H9 (cell line): Measurements from ENCODE around the gene PIM2. TPM values are rescaled to one million over a fixed set of nuclear protein-coding genes. Genes with fewer than 3 reads are reported as not detected.

Experiments
- DNase-seq: peaks from one replicate; pipeline ENCODE4 v3.0.0-alpha.2; 2017
- H2AFZ ChIP-seq: one replicate; pipeline ENCODE4 v1.6.1; 2013; ENCODE audit warnings: mild to moderate bottlenecking, low read length, control low read depth, moderate library complexity
- H2AK5ac ChIP-seq: 2 replicates; pipeline ENCODE4 v1.6.1; 2013; ENCODE audit warnings: low read length, control low read depth, mixed read lengths; ENCODE audit not compliant: insufficient read length
- H2BK120ac ChIP-seq: one replicate; pipeline ENCODE4 v1.6.1; 2013; ENCODE audit warnings: low read depth, mild to moderate bottlenecking, low read length, control low read depth, inconsistent platforms; ENCODE audit not compliant: poor library complexity, severe bottlenecking
- H2BK12ac ChIP-seq: 2 replicates; pipeline ENCODE4 v1.6.1; 2013; ENCODE audit warnings: low read length, control low read depth, mixed read lengths, low read depth; ENCODE audit not compliant: insufficient read length
- H2BK15ac ChIP-seq: 2 replicates; pipeline ENCODE4 v1.6.1; 2013; ENCODE audit warnings: low read depth, low read length, control low read depth
- H2BK20ac ChIP-seq: one replicate; pipeline ENCODE4 v1.6.1; 2013; ENCODE audit warnings: low read depth, mild to moderate bottlenecking, low read length, control low read depth, inconsistent platforms; ENCODE audit not compliant: poor library complexity, severe bottlenecking
- H2BK5ac ChIP-seq: 2 replicates; pipeline ENCODE4 v1.6.1; 2013; ENCODE audit warnings: low read length, control low read depth, mixed read lengths; ENCODE audit not compliant: insufficient read length
- H3K14ac ChIP-seq: 2 replicates; pipeline ENCODE4 v1.6.1; 2013; ENCODE audit warnings: low read length, control low read depth; ENCODE audit not compliant: insufficient read depth
- H3K18ac ChIP-seq: 2 replicates; pipeline ENCODE4 v1.6.1; 2013; ENCODE audit warnings: low read depth, mild to moderate bottlenecking, mixed read lengths, low read length, control low read depth; ENCODE audit not compliant: insufficient read length
- H3K23ac ChIP-seq: 2 replicates; pipeline ENCODE4 v1.6.1; 2013; ENCODE audit warnings: low read length, control low read depth, mixed read lengths, low read depth; ENCODE audit not compliant: insufficient read length
- H3K23me2 ChIP-seq: 2 replicates; pipeline ENCODE4 v1.6.1; 2013; ENCODE audit warnings: low read depth, mild to moderate bottlenecking, mixed read lengths, low read length, control low read depth; ENCODE audit not compliant: insufficient read length, poor library complexity, severe bottlenecking
- H3K27ac ChIP-seq: 2 replicates; pipeline ENCODE4 v1.5.1; 2013; ENCODE audit warnings: low read length, control low read depth, mixed read lengths, low read depth; ENCODE audit not compliant: insufficient read length
- H3K27me3 ChIP-seq: 2 replicates; pipeline ENCODE4 v1.6.1; 2013; ENCODE audit warnings: low read length, control low read depth, inconsistent platforms; ENCODE audit not compliant: insufficient read depth
- H3K4ac ChIP-seq: 2 replicates; pipeline ENCODE4 v1.6.1; 2013; ENCODE audit warnings: low read depth, mild to moderate bottlenecking, control low read depth, inconsistent platforms, low read length, moderate library complexity
- H3K4me1 ChIP-seq: 2 replicates; pipeline ENCODE4 v1.6.1; 2013; ENCODE audit warnings: low read length, control low read depth, inconsistent platforms; ENCODE audit not compliant: insufficient read depth
- H3K4me2 ChIP-seq: 2 replicates; pipeline ENCODE4 v1.6.1; 2013; ENCODE audit warnings: low read length, control low read depth, mixed read lengths; ENCODE audit not compliant: insufficient read length, insufficient read depth
- H3K56ac ChIP-seq: 2 replicates; pipeline ENCODE4 v1.6.1; 2013; ENCODE audit warnings: low read depth, mild to moderate bottlenecking, mixed read lengths, low read length, control low read depth; ENCODE audit not compliant: insufficient read length
- H3K79me1 ChIP-seq: 2 replicates; pipeline ENCODE4 v1.6.1; 2013; ENCODE audit warnings: low read depth, mild to moderate bottlenecking, moderate library complexity, low read length, control low read depth, inconsistent platforms; ENCODE audit not compliant: insufficient read depth, poor library complexity, severe bottlenecking
- H3K79me2 ChIP-seq: 2 replicates; pipeline ENCODE4 v1.6.1; 2013; ENCODE audit warnings: low read length, control low read depth, inconsistent platforms; ENCODE audit not compliant: insufficient read depth
- H3K9ac ChIP-seq: 2 replicates; pipeline ENCODE4 v1.6.1; 2013; ENCODE audit warnings: low read length, control low read depth, mixed read lengths; ENCODE audit not compliant: insufficient read length; ENCODE audit errors: extremely low read depth
- H3K9me3 ChIP-seq: one replicate; pipeline ENCODE4 v1.6.1; 2013; ENCODE audit warnings: low read depth, low read length, inconsistent platforms; ENCODE audit not compliant: control insufficient read depth
- H3T11ph ChIP-seq: one replicate; pipeline ENCODE4 v1.6.1; 2013; ENCODE audit warnings: mild to moderate bottlenecking, low read length, control low read depth, inconsistent platforms
- H4K20me1 ChIP-seq: one replicate; pipeline ENCODE4 v1.6.1; 2013; ENCODE audit not compliant: control insufficient read depth, insufficient read length, insufficient read depth
- H4K5ac ChIP-seq: 2 replicates; pipeline ENCODE4 v1.6.1; 2013; ENCODE audit warnings: low read depth, mild to moderate bottlenecking, mixed read lengths, low read length, control low read depth; ENCODE audit not compliant: insufficient read length
- H4K8ac ChIP-seq: replicated peaks from 2 replicates; pipeline ENCODE4 v1.6.1; 2013; ENCODE audit warnings: low read length, control low read depth, mixed read lengths, low read depth; ENCODE audit not compliant: insufficient read length
- H4K91ac ChIP-seq: 2 replicates; pipeline ENCODE4 v1.6.1; 2013; ENCODE audit warnings: low read depth, mild to moderate bottlenecking, moderate library complexity, mixed read lengths, low read length, control low read depth; ENCODE audit not compliant: insufficient read length
- H3K27ac Mint-ChIP-seq, 3 experiments: 2 replicates in 2 of 3; 3 replicates in 1 of 3; pipeline ENCODE4 v1.8.0; 2020 to 2021; ENCODE audit warnings: mixed read lengths in 3 of 3, mild to moderate bottlenecking in 1 of 3, moderate library complexity in 1 of 3
- H3K27me3 Mint-ChIP-seq: 2 replicates; pipeline ENCODE4 v1.8.0; 2021; ENCODE audit warnings: low read depth, mild to moderate bottlenecking, moderate library complexity, mixed read lengths
- H3K36me3 Mint-ChIP-seq, 3 experiments: 2 replicates in 2 of 3; 3 replicates in 1 of 3; pipeline ENCODE4 v1.8.0; 2020 to 2021; ENCODE audit warnings: low read depth in 3 of 3, mixed read lengths in 3 of 3; ENCODE audit not compliant: insufficient read depth in 1 of 3
- H3K4me1 Mint-ChIP-seq, 2 experiments: 2 replicates each; pipeline ENCODE4 v1.8.0; 2020; ENCODE audit warnings: mixed read lengths in 2 of 2
- H3K4me3 Mint-ChIP-seq, 2 experiments: 2 replicates in 1 of 2; 3 replicates in 1 of 2; pipeline ENCODE4 v1.8.0; 2020 to 2021; ENCODE audit warnings: mild to moderate bottlenecking in 2 of 2, mixed read lengths in 2 of 2, moderate library complexity in 1 of 2
- H3K9me3 Mint-ChIP-seq, 2 experiments: 2 replicates in 1 of 2; 3 replicates in 1 of 2; pipeline ENCODE4 v1.8.0; 2020; ENCODE audit warnings: mild to moderate bottlenecking in 2 of 2, mixed read lengths in 2 of 2, moderate library complexity in 1 of 2
- CTCF ChIP-seq: fragments of 200-600 bp; sonication (generic); conservative IDR thresholded peaks from 3 replicates; pipeline ENCODE4 v1.8.0; 2021; ENCODE audit warnings: antibody characterized with exemption, mild to moderate bottlenecking
- WGBS: extraction: QIAGEN DNeasy Blood & Tissue Kit; methylation state at CpG from one replicate; pipeline ENCODE4 v1.1.7; 2013; ENCODE audit warnings: missing lambda C conversion rate, low lambda C conversion rate, mixed read lengths; ENCODE audit not compliant: insufficient read length; ENCODE audit errors: extremely low coverage; 5-methylcytosine and 5-hydroxymethylcytosine counted together
- total RNA-seq: library from RNA; stranded (reverse); gene quantifications from 2 replicates; pipeline ENCODE4 v1.2.1, GENCODE V29; 2021

PIM2 gene
- total RNA-seq, 1 experiment from 2014 or later, result 163 TPM

GRCh38 chrX:48903290-48903689 is 15.5 kb downstream of the PIM2 start:
- no peak for DNase-seq
- Histone ChIP-seq H3K4me1 (no peaks in the 10 kb centered on the region), H3K79me2 (no peaks in the 10 kb centered on the region; the same call in 1 of the 2 replicates), H3K56ac (no peak overlapping the region), H2BK120ac (no peak overlapping the region), H4K91ac (no peak overlapping the region), H3T11ph (no peak overlapping the region), H3K18ac (no peak overlapping the region), H4K20me1 (peaks cover 3% of the 10 kb centered on the region), H2AFZ (no peak overlapping the region), H3K23ac (no peak overlapping the region), H3K9ac (no peak overlapping the region), H3K14ac (no peak overlapping the region), H2BK12ac (no peak overlapping the region), H3K79me1 (no peaks in the 10 kb centered on the region), H3K4me2 (no peak overlapping the region), H2BK15ac (no peak overlapping the region), H4K5ac (no peak overlapping the region), H3K4ac (no peak overlapping the region), H3K23me2 (no peaks in the 10 kb centered on the region), H2BK20ac (no peak overlapping the region), H2BK5ac (no peak overlapping the region), H2AK5ac (no peak overlapping the region), H3K27ac (no peak overlapping the region), H3K9me3 (no peaks in the 10 kb centered on the region), H3K27me3 (no peaks in the 10 kb centered on the region), H4K8ac (no peak overlapping the region)
- Mint-ChIP-seq H3K27ac (no peak overlapping the region), H3K27me3 (no peaks in the 10 kb centered on the region; the same call in none of the 2 replicates), H3K4me3 (no peak overlapping the region), H3K36me3 (peaks cover 23 to 61% (median 45%) of the 10 kb centered on the region in 3 experiments), H3K9me3 (peaks cover 68 to 72% of the 10 kb centered on the region in 2 experiments), H3K4me1 (peaks cover 4 to 5% of the 10 kb centered on the region in 2 experiments; a peak in 3 of 4 replicates)
- no peak for TF ChIP-seq CTCF
- no CpG with 5 or more reads among the region's 6 CpGs for WGBS
